Measurements from ENCODE around the gene SNHG17. TPM values are rescaled to one million over a fixed set of nuclear protein-coding genes. Genes with fewer than 3 reads are reported as not detected.

The SNHG17 gene
- total and polyA plus RNA-seq, 9 of the 15 experiments (the other 6 are each of a cell fraction or from before 2014, with no cell fraction given) = 29.8 to 106 (median 57.7) TPM

GRCh38 chr20:38472513-38473366, 37.6 kb upstream of the SNHG17 start, which contains the start of gene RALGAPB (continued):
- TF ChIP-seq THRB (CRISPR knock-in tag; conservative IDR thresholded peaks at IDR 0.05) = peak; percentile 38; the same call in 1 of the 2 replicates
- no peak for TF ChIP-seq ZC3H4 (CRISPR knock-in tag; IDR thresholded peaks at IDR 0.05; ENCODE audit: borderline replicate concordance)
- TF ChIP-seq ZNF184 (CRISPR knock-in tag; IDR thresholded peaks at IDR 0.05) = no peak
- peak; percentile 66; the same call in 1 of the 2 replicates for TF ChIP-seq HDAC2 (IDR thresholded peaks at IDR 0.05)
- peak; percentile 97 for TF ChIP-seq HNRNPLL (IDR thresholded peaks at IDR 0.05; ENCODE audit: low read depth, low read length, poor library complexity, severe bottlenecking)
- TF ChIP-seq SRSF9 (IDR thresholded peaks at IDR 0.05; ENCODE audit: borderline replicate concordance, low read depth, low read length) = no peak
- 0 out of 2 replicates have a peak, but pooled peaks have one; percentile 23 for TF ChIP-seq FOXP1 (CRISPR knock-in tag; IDR thresholded peaks at IDR 0.05)
- peak in 1 of 2 experiments; percentile 39 for TF ChIP-seq E2F6 (IDR thresholded peaks at IDR 0.05; ENCODE audit: borderline replicate concordance in 1 of 2, extremely low read depth in 1 of 2, insufficient read depth in 1 of 2, insufficient read length in 1 of 2, low read depth in 1 of 2, low read length in 1 of 2, poor library complexity in 1 of 2, severe bottlenecking in 1 of 2)
- TF ChIP-seq MBD2 (IDR thresholded peaks at IDR 0.05; ENCODE audit: borderline replicate concordance, low read depth) = no peak; the same call in 1 of the 2 replicates
- TF ChIP-seq RBBP5 (IDR thresholded peaks at IDR 0.05; ENCODE audit: borderline replicate concordance, insufficient read depth, low read length, poor library complexity, severe bottlenecking) = peak; percentile 88
- no peak for TF ChIP-seq CBFB (CRISPR knock-in tag; IDR thresholded peaks at IDR 0.05)
- peak; percentile 66 for TF ChIP-seq MAX (CRISPR knock-in tag; IDR thresholded peaks at IDR 0.05)
- peak in 1 of 2 experiments; percentile 99 for TF ChIP-seq AFF1 (IDR thresholded peaks at IDR 0.05; ENCODE audit: low read depth in 1 of 2, partially characterized antibody in 2 of 2)
- TF ChIP-seq AFF4 (CRISPR knock-in tag; IDR thresholded peaks at IDR 0.05) = 0 out of 2 replicates have a peak, but pooled peaks have one; percentile 56

All from K562 (cell line).